ENCODE measurements around the gene MIEN1.
"Not testable (repeated sequence)": the region's sequence is repeated elsewhere in the genome, so short reads cannot be mapped to it uniquely, and the experiment has no call there.

MIEN1 gene

DNA sequence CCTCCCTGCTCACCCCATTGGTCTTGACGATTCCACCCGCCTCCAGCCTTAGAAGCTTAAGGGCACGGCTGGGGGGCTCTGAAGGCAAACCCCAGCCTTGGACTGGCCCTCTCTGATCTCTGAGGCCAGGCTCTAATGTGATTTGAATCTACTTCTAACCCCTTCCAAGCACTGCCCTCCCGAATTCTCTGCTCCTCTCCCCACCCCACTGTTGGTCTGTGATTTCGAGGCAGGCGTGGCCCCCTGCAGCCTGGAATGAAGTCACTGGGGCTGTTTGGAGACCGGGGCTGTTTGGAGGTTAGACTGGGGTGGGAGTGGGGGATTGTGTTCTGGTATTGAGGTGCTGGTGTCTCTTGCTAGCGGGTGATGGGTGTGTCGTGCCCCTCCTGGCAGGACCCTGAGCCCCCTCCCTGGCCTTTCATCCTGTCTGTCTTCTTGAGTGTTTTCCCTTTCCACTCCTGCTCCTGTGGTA is 9.6 kb upstream of the MIEN1 start:
- DNase-seq (ENCODE audit: low read depth) = no peak

DNA sequence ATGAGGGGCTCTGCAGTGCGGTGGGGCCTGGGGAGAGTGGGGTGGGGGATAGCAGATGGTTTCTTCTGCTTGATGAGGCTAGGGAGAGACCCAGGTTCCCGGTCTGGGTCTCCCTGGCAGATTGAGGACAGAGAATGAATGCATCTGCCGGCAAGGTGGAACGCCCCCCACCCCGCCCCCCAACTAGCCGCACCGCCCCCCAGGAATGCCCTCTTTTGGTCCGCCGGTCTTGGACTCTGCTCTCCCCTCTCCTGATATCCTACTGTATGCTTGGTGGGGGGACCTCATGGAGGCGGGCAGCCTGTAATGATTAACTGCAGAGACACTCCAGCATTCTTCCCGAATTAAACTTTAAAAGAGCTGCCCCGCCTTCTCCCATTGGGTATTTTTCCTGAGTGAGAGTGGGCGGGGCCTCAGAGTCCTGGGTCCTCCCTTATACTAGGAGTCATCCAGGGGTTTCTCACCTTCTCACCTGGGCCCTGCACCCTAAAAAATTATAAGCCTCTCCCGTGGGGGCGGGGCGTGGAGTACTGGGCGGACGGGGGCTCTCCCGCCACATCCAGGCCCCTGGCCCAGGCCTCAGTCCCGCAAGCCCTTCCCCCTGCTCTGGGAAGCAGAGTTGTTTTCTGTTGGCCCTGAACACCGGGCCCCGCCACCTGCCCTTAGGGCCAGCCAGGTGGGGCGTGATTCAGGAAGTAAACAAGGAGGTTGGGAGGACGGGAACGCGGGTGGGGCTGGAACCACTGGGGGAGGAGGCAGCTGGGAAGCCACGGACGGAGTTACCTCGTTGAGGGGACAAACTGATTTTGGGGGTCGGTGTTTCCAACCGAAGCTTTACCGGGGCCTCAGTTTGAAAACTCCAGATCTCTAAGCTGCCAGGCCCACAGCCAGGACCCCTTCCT is 8.9 kb upstream of the MIEN1 start:
- DNase-seq (ENCODE audit: low read depth) = no peak

DNA sequence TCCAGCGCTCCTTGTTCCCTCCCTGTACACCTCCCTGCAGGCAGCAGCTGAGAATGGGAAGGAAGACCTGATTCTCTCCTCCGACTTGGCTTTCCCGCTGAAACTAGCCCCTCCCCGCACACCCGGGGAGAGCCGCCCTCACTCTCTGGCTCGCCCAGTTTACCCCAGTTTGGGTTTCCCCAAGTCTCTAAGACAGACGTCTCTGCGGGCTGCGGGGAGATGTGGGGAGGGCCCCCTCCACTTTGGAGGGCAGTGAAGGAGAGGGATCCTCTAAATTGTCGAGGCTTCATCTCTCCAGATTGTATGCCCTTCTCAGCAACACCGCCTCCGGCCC is 8.2 kb upstream of the MIEN1 start:
- no peak for DNase-seq (ENCODE audit: low read depth)

DNA sequence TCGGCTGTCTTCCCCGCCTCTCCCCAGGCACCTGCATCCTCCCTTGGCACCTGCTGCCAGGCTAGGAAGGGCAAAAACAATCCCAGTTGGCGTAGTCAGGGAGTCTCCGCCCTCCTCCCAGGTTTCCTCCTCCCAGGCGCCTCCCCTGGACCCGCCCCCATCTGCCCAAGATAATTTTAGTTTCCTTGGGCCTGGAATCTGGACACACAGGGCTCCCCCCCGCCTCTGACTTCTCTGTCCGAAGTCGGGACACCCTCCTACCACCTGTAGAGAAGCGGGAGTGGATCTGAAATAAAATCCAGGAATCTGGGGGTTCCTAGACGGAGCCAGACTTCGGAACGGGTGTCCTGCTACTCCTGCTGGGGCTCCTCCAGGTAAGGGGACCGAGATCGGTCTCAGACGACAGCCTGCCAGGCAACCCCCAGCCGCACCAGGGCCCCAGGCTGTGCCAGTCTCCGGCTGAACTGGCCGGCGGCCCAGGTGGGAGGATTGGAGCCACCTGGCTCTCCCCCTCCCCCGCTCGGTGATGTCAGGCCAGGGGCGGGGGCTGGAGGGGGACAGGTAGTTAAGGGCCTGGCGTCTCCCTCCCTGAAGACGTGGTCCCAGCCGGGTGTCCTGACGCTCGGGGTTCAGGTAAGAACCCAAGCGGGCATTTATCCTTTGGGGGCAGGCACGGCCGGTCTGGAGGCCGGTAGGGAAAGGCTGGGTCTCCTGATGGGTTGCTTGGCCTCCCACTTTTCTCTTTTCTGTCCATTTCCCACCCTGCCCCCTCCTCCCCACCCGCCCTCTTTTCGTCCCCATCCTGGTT is 7.6 kb upstream of the MIEN1 start, which contains the start of gene GRB7:
TSS of gene GRB7 (plus strand) at position 179 of the 808 bp plus-strand sequence. CDS start 4,364 bp downstream, outside the sequence.
- no peak for DNase-seq (ENCODE audit: low read depth)

DNA sequence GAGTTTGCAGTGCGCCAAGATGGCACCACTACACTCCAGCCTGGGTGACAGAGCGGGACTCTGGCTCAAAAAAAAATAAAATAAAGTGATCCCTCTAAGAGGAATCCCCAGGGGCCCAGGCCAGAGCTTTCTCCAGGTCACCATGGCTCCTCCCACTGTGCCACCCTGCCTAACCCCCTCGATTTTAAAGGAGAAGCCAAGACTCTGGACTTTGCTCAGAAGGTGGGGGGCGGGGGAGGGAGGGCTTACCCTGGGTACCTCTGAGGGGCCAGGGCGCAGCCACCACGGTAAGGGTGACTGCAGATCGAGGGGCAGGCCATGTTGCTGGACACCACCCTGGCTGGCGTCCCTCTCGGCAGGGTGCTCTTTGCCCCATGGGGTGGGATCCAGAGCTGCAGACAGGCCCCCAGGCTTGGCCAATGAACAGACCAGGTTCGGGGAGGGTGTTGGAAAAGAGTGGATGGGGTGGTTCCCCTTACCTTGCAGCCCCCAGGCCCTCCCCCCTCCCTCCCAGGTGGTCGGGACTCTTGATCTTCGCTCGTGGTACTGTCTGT is 7.0 kb upstream of the MIEN1 start:
- no peak for DNase-seq (ENCODE audit: low read depth)

DNA sequence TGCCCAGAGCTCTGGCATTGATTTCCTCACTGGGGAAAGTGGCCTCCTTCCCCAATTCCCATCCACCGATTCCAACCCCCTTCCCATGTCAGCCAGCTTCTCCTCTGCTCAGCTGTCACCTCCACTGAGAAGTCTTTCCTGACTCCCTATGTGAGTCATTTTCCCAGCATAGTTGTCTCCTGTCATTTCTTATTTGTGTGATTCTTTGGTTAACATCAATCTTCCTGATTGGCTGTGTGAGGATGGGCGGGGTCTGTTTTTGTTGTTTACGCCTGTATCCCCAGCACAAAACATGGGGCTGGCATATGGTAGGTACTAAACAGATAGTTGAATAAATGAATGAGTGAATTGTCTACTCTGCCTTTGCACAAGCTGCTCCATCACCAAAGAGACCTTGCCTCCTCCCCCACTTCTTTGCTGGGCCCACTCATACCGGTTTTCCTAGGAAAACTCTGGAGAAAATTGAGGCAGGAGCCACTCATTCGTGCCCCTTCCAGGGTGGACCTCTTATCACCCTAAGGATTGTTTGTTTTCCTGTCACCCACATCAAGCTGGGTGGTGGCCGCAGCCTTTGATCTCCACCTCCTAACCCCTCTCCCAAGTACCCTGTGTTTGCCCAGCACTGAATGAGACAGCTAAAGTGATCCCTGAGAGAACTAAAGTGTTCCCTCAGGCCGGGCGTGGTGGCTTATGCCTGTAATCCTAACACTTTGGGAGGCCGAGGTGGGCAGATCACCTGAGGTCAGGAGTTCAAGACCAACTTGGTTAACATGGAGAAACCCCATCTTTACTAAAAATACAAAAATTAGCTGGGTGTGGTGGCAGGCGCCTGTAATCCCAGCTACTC is 6.2 kb upstream of the MIEN1 start:
- no peak for DNase-seq (ENCODE audit: low read depth)

DNA sequence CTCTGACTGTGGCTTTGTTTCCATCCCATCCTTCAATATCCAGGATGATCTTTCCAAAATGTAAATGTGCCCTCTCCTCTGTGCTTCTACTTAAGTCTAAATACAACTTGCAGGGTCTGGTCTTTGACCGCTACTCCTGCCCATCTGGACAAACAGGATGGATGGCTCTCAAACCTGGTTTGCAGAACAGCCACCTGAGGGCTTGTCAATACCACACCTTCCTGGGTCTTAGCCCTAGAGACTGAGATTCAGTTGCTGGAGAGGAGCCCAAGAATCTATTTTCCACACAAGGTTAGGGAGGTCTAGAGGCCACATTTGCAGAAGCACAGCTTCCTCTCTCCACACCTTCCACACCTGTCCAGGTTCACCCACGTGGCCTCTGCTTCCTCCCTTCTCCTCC is 5.5 kb upstream of the MIEN1 start:
- no peak for DNase-seq (ENCODE audit: low read depth)

DNA sequence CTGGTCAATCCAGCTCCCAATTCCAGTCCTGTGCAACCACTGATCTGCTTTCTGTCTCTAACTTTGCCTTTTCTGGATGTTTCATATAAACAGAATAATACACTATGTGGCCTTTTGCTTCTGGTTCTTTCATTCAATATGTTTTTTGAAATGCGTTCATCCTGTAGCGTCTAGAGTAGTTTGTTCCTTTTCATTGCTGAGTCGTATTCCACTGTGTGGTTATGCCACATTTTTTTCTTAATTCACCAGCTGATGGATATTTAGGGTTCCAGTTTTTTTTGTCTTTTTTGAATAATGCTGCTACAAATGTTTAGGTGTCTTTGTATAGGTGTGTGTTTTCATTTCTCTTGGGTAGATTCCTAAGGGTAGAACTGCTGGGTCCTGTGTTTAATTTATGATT is 2.3 kb upstream of the MIEN1 start:
- DNase-seq (ENCODE audit: low read depth) = no peak

DNA sequence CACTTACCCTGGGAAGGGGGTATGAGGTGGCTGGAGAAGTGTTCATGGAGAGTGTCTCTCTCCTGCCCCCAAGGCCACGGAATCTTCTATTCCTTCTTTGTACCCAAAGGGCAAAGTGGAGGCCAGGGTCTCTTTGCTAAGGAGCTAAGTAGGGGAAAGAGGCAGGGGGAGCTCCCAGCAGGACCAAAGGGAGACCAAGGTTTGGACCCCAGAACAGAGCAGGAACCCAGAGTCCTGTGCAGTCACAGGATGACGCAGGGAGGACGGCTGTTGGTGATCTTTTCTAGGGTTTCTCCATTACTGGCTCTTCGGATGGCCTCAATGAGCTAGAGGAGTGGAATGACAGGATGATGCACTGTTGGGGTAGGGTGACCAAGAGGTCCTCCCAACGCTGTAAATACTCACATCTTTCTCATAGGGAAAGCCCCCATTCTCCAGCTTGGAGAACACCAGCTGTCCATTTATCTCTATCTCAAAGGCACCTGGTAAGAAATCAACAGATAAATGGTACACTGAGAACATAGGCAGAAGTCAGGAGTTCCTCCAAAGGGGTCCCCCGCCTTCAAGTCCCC is 966 bp downstream of the MIEN1 start:
- DNase-seq (ENCODE audit: low read depth) = no peak

DNA sequence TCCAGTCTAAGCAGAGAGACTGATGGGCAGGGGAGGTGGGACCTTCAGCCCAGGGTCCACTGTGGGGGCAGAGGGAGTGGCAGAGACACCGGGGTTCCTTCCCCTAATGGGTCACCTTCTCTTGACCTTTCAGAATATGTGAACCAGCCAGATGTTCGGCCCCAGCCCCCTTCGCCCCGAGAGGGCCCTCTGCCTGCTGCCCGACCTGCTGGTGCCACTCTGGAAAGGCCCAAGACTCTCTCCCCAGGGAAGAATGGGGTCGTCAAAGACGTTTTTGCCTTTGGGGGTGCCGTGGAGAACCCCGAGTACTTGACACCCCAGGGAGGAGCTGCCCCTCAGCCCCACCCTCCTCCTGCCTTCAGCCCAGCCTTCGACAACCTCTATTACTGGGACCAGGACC is 2.8 kb downstream of the MIEN1 start:
- no peak for DNase-seq (ENCODE audit: low read depth)

DNA sequence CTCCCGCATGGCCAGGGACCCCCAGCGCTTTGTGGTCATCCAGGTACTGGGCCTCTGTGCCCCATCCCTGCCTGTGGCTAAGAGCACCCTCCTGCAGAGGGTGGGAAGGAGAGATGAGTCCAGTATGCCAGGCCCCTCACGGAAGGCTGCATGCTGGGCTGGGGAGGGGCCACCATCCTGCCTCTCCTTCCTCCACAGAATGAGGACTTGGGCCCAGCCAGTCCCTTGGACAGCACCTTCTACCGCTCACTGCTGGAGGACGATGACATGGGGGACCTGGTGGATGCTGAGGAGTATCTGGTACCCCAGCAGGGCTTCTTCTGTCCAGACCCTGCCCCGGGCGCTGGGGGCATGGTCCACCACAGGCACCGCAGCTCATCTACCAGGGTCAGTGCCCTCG is 3.7 kb downstream of the MIEN1 start:
- no peak for DNase-seq (ENCODE audit: low read depth)

DNA sequence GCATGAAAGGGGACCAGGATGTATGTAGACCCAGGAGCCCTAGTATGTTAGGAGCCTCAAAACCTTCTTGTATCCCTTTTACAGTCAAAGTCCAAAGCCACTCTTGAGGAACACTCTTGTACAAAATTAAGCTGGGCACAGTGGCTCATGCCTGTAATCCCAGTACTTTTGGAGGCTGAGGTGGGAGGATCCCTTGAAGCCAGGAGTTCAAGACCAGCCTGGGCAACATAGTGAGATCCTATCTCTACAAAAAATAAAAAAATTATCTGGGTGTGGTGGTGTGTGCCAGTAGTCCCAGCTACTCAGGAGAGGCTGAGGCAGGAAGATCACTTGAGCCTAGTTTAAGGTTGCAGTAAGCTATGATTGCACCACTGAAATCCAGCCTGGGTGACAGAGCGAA is 4.4 kb downstream of the MIEN1 start:
- not testable (repeated sequence) for DNase-seq (ENCODE audit: low read depth)

DNA sequence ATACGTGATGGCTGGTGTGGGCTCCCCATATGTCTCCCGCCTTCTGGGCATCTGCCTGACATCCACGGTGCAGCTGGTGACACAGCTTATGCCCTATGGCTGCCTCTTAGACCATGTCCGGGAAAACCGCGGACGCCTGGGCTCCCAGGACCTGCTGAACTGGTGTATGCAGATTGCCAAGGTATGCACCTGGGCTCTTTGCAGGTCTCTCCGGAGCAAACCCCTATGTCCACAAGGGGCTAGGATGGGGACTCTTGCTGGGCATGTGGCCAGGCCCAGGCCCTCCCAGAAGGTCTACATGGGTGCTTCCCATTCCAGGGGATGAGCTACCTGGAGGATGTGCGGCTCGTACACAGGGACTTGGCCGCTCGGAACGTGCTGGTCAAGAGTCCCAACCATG is 5.6 kb downstream of the MIEN1 start:
- no peak for DNase-seq (ENCODE audit: low read depth)

DNA sequence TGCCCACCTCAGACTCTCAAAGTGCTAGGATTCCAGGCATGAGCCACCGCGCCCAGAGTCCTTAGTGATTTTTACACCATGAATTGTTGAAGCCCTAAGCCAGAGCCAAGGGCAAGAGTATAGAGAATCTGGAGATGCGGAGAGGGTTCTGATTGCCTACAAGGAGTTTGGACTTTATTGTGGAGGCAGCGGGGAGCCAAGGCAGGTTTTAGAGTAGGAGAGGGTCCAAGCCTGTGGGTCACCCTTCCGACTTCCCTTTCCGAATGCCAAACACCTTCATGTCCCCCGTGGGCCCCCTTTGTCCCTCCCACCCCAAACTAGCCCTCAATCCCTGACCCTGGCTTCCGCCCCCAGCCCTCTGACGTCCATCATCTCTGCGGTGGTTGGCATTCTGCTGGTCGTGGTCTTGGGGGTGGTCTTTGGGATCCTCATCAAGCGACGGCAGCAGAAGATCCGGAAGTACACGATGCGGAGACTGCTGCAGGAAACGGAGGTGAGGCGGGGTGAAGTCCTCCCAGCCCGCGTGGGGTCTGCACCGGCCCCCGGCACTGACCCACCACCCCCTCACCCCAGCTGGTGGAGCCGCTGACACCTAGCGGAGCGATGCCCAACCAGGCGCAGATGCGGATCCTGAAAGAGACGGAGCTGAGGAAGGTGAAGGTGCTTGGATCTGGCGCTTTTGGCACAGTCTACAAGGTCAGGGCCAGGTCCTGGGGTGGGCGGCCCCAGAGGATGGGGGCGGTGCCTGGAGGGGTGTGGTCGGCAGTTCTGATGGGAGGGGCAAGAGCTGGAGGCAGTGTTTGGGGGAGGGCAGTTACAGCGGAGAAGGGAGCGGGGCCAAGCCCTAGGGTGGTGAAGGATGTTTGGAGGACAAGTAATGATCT is 7.1 kb downstream of the MIEN1 start:
- DNase-seq (ENCODE audit: low read depth) = no peak

DNA sequence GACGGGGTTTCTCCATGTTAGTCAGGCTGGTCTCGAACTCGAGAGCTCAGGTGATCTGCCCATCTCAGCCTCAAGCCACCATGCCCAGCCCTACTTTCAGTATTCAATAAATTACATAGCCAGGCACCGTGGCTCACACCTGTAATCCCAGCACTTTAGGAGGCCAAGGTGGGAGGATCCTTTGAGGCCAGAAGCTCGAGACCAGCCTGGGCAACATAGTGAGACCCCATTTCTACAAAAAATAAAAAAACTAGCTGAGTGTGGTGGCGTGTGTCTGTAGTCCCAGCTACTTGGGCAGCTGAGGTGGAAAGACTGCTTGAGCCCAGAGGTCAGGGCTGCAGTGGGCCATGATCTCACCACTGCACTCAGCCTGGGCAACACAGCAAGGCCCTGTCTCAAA is 8.2 kb downstream of the MIEN1 start:
- DNase-seq (ENCODE audit: low read depth) = no peak

DNA sequence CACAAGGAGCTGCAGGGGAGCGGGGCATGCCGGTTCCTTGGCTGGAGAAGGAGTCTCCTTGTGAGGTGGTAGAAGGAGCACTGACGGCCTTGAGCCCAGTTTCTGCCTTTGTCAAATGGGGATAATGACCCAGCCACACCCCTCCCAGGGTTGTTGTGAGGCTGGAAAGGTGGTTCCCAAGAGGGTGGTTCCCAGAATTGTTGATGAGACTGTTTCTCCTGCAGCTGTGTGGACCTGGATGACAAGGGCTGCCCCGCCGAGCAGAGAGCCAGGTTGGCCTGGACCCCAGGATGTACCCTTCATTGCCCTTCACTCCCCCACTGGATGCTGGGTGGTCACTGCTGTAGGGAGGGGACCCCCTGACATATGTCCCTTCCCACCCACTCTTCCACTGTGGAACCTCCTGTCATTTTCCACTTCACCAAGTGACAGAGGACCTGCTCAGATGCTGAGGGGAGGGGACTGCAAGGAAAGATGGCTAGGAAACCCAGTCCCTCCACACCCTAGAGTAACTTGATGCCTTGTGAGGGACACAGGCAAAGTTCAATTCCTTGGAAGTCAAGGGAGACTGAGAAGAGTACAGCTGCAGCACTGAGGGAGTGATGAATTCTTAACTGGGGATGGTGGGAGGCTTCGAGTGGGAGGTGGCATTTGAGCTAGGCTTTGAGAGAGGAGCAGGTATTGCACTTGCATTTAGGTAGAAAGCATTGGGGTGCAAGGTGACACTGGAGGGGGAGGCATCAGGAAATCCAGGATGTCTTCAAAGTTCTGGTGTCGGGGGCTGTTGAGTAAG is 10.6 kb downstream of the MIEN1 start:
- no peak for DNase-seq (ENCODE audit: low read depth)

DNA sequence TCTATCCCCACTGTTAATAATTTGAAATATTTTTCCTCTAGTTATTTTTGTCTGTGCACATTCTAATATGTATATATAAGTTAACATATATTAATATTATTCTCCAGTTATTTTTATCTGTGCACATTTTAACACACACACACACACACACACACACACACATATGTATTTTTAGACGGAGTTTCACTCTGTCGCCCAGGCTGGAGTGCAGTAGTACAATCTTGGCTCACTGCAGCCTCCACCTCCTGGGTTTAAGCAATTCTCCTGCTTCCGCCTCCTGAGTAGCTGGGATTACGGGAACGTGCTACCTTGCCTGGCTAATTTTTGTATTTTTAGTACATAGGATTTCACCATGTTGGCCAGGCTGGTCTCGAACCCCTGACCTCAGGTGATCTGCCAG is 12.7 kb downstream of the MIEN1 start:
- DNase-seq (ENCODE audit: low read depth) = no peak

DNA sequence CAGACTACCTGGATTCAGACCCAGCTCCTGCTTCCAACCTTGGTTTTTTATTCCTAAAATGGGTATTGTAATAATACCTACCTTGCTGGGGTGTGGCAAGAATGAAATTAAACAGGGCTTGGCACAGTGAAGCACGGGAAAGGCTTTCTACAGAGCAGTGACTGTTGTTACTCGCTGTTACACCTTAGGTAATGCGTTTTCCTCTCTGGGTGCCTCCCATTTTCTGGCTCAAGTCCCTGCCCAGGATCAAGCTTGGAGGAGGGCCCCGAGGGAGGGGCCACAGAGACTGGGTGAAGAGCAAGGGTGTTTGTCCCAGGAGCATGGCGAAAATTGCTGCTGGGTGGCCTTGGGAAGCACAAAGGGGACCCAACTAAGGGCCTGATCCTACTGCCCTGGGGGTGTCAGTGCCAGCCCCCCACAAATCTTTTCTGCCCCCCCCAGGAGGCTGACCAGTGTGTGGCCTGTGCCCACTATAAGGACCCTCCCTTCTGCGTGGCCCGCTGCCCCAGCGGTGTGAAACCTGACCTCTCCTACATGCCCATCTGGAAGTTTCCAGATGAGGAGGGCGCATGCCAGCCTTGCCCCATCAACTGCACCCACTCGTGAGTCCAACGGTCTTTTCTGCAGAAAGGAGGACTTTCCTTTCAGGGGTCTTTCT is 13.3 kb downstream of the MIEN1 start:
- no peak for DNase-seq (ENCODE audit: low read depth)

Data from HS-5 (cell line).